Stimulated activated naive CD4-positive, alpha-beta T cell treated with Interleukin-2 at 50 U/mL for 16 hours (primary cell): ENCODE results near the gene MARK3.

ENCODE experiments used
- DNase-seq: peaks from one replicate; lab custom pipeline; 2025; lab: John Stamatoyannopoulos, UW

Gene MARK3

DNA sequence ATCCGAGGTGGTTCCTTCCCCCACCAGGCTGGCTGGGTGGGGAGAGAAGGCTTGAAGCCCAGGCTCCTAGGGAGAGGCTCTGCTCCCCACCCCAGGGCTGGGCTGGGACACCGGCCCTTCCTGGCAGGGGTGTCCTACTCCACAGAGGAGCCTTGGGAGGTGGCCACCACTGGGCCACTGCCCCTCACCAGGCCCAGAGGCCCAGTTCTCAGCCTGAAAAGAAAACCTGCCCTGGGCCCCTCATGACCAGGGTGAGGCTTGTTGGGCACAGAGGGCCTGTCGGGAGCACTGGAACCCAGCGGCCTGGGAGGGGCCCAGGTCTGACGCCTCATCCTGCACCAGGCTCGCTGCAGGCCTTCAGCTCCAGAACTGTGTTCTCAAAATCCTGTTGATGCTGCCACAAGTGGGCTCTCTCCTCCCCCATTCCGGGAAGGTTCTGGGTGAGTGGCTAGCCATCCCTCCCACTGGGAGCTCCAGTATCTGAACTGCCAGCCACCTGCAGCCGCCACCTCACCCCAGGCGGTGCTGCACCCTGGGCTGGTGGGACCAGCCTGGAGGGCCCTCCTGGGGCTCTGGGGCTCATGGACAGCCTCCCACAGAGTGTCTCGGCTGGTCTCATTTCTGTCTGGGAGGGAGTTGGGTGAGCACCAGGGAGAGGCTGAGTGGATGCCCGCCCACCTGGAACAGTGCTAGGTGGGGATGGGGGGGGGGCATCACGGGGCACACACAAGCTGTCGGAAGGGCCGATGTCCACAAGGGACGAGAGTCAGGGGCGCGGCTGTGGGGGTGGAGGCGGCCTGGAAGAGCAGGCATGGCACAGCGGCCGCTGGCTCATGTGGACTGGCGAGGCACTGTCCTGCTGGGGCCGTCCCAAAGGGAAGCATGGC lies 165.5 kb downstream of the MARK3 start:
- DNase-seq = no peak

GRCh38 chr14:103551338-103551762 lies 166.1 kb downstream of the MARK3 start:
- no peak for DNase-seq

GRCh38 chr14:103552011-103552845 lies 167.0 kb downstream of the MARK3 start:
- no peak for DNase-seq

DNA sequence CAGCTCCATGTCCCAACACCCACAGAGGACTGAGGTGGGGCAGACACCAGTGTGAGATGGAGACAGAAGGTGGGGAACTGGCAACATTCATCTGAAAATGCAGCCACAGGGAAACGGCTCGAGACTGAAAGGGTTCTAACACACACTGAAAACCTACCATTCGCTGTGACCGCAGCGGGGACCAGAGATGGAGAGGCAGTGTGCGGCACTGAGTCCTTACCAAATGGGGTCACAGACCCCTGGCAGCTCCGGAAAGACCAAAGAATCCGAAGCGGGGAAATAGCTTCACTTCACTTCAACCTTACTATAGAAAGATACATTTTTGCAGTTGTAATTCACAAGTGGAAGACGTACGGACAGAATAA lies 167.6 kb downstream of the MARK3 start:
- DNase-seq = no peak
